MCF 10A (cell line): ENCODE data around the gene GP5. TPM values are rescaled to one million over a fixed set of nuclear protein-coding genes. Genes with fewer than 3 reads are reported as not detected.

Experiments used
- BruUV-seq: library from RNA; stranded (reverse); fragments of 400-500 nt; replicated peaks from 2 replicates; lab custom pipeline; 2021; lab: Mats Ljungman, UMichigan
- CTCF ChIA-PET: fragments of 300-600 bp; sonication (Branson Sonifier 250); formaldehyde crosslinking; extraction: SDS; loops from one replicate; lab custom pipeline; 2021; ENCODE audit warnings: antibody characterized with exemption, inconsistent platforms; lab: Yijun Ruan, JAX
- POLR2A ChIA-PET: fragments of 300-600, 350-650 bp; sonication (Branson Sonifier 250); formaldehyde crosslinking; extraction: SDS; loops from one replicate; lab custom pipeline; 2020; ENCODE audit warnings: antibody characterized with exemption, inconsistent platforms; lab: Yijun Ruan, JAX
- DNase-seq: peaks from one replicate; pipeline ENCODE4 v3.0.0-alpha.2; 2018; ENCODE audit not compliant: unreplicated experiment
- H3K27ac Mint-ChIP-seq: one replicate; pipeline ENCODE4 v1.8.0; 2022; ENCODE audit warnings: mild to moderate bottlenecking, low read depth, mixed read lengths; ENCODE audit not compliant: unreplicated experiment
- H3K27me3 Mint-ChIP-seq: one replicate; pipeline ENCODE4 v1.8.0; 2022; ENCODE audit warnings: mixed read lengths; ENCODE audit not compliant: insufficient read depth, unreplicated experiment
- H3K36me3 Mint-ChIP-seq: one replicate; pipeline ENCODE4 v1.8.0; 2022; ENCODE audit warnings: mild to moderate bottlenecking, moderate library complexity, mixed read lengths; ENCODE audit not compliant: insufficient read depth, unreplicated experiment
- H3K4me1 Mint-ChIP-seq: one replicate; pipeline ENCODE4 v1.8.0; 2022; ENCODE audit warnings: mixed read lengths; ENCODE audit not compliant: insufficient read depth, unreplicated experiment
- H3K4me3 Mint-ChIP-seq: one replicate; pipeline ENCODE4 v1.8.0; 2022; ENCODE audit warnings: mild to moderate bottlenecking, moderate library complexity, mixed read lengths; ENCODE audit not compliant: unreplicated experiment
- H3K9me3 Mint-ChIP-seq: one replicate; pipeline ENCODE4 v1.8.0; 2022; ENCODE audit warnings: mixed read lengths; ENCODE audit not compliant: unreplicated experiment
- intact Hi-C: fragments of 100-400 bp; cut with micrococcal nuclease; formaldehyde crosslinking; loops from 2 replicates; pipeline ENCODE4 v1.14.1; 2022
- total RNA-seq: library from RNA; stranded (reverse); gene quantifications from 2 replicates; pipeline ENCODE4 v1.2.3, GENCODE V29; 2022
- TF ChIP-seq, protein P1 (sequence below): fragments of 200-600 bp; IDR thresholded peaks from one replicate; pipeline ENCODE4 v1.8.0; 2022; ENCODE audit warnings: antibody characterized with exemption, mild to moderate bottlenecking; ENCODE audit not compliant: unreplicated experiment

GP5 gene
- total RNA-seq, 1 experiment from 2014 or later = not detected

DNA sequence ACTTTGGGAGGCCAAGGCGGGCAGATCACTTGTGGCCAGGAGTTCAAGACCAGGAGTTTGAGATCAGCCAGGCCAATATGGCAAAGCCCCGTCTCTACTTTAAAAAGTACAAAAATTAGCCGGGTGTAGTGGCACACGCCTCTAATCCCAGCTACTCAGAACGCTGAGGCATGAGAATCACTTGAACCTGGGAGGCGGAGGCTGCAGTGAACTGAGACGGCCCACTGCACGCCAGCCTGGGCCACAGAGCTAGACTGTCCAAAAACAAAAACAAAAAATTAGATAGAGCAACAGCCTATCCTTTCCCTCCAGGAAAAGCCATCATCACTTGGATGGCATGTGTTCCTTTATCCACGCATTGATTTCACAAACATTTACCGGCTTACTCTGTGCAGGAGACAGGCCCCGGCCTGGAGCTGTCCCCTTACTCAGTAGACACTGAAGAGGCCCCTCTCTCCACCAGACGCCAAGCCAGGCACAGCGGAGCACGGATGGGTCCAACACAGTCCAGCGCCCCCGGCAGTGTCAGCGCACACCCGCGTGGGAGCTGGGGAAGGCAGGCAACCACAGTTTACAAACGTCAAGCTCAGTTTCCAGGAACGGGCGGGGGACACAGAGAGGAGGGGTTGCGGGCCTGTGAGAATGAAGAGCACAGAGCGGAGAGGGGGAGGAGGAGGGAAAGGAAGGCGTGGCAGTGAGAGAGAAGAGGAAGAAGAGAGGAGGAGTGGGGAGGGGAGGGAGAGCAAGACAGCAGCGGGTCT is 3.1 kb downstream of the GP5 start:
- Mint-ChIP-seq H3K27me3 (peaks cover 7% of the 10 kb centered on the region), H3K27ac (no peak overlapping the region), H3K4me1 (no peaks in the 10 kb centered on the region), H3K9me3 (peaks cover 7% of the 10 kb centered on the region), H3K36me3 (peaks cover 6% of the 10 kb centered on the region), H3K4me3 (no peak overlapping the region)
- BruUV-seq = no TSS peak
- ChIA-PET CTCF (interaction anchor here (0.6 to 3.3 kb wide), 5 partner anchors 8 to 1336 kb away, joined by 3 to 16 read pairs (median 6); no protein-coding TSS in a partner anchor), POLR2A (interaction anchor here (1.0 to 1.3 kb wide), 5 partner anchors 8 to 255 kb away, joined by 3 to 4 read pairs (median 3); no protein-coding TSS in a partner anchor)
- intact Hi-C loops = no loop called here
- DNase-seq = no peak
- TF ChIP-seq, protein P1, sequence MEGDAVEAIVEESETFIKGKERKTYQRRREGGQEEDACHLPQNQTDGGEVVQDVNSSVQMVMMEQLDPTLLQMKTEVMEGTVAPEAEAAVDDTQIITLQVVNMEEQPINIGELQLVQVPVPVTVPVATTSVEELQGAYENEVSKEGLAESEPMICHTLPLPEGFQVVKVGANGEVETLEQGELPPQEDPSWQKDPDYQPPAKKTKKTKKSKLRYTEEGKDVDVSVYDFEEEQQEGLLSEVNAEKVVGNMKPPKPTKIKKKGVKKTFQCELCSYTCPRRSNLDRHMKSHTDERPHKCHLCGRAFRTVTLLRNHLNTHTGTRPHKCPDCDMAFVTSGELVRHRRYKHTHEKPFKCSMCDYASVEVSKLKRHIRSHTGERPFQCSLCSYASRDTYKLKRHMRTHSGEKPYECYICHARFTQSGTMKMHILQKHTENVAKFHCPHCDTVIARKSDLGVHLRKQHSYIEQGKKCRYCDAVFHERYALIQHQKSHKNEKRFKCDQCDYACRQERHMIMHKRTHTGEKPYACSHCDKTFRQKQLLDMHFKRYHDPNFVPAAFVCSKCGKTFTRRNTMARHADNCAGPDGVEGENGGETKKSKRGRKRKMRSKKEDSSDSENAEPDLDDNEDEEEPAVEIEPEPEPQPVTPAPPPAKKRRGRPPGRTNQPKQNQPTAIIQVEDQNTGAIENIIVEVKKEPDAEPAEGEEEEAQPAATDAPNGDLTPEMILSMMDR = no peak

DNA sequence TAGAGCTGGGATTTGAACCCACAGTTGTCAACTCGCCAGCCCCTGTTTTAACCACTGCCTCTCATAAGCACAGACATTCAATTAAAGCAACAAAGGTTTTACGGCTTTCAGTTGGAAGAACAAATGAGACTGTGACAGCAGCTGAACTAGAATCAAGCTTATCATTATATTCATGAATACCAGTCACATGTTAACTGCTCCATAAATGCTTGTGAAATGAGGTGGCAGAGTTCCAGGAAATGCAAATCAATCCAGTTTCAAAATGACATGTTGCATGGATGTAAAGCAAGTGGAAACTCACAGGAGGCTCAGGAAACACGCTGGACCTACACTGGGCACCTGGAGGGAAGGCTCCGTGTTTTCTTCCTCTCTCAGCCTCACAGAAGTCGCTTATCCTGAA is 3.9 kb downstream of the GP5 start:
- no peaks in the 10 kb centered on the region for H3K4me1 Mint-ChIP-seq
- ChIA-PET CTCF (interaction anchor here (1.1 to 3.3 kb wide), 4 partner anchors 9 to 61 kb away, joined by 5 to 16 read pairs (median 6); no protein-coding TSS in a partner anchor), POLR2A (interaction anchor here (0.6 to 1.3 kb wide), 5 partner anchors 9 to 770 kb away, joined by 3 to 4 read pairs (median 3); no protein-coding TSS in a partner anchor)
- H3K27ac Mint-ChIP-seq = no peak overlapping the region
- peaks cover 4% of the 10 kb centered on the region for H3K36me3 Mint-ChIP-seq
- peak; percentile 43 for DNase-seq
- H3K9me3 Mint-ChIP-seq = peaks cover 15% of the 10 kb centered on the region
- H3K27me3 Mint-ChIP-seq = peaks cover 14% of the 10 kb centered on the region
- intact Hi-C loops = no loop called here
- no TSS peak for BruUV-seq
- TF ChIP-seq, protein P1 = no peak
- H3K4me3 Mint-ChIP-seq = no peak overlapping the region

GRCh38 chr3:194392576-194392975 is 6.5 kb downstream of the GP5 start:
- CTCF ChIA-PET = interaction anchor here (3.1 kb wide), 1 partner anchor 12 kb away, joined by 16 read pairs; no protein-coding TSS in a partner anchor
- DNase-seq = no peak
- H3K36me3 Mint-ChIP-seq = no peaks in the 10 kb centered on the region
- peaks cover 24% of the 10 kb centered on the region for H3K27me3 Mint-ChIP-seq
- H3K4me3 Mint-ChIP-seq = no peak overlapping the region
- intact Hi-C loops = no loop called here
- no peaks in the 10 kb centered on the region for H3K4me1 Mint-ChIP-seq
- H3K9me3 Mint-ChIP-seq = peaks cover 20% of the 10 kb centered on the region
- TF ChIP-seq, protein P1 = no peak
- POLR2A ChIA-PET = interaction anchor here (0.7 kb wide), 1 partner anchor 40 kb away, joined by 3 read pairs; no protein-coding TSS in a partner anchor
- BruUV-seq = no TSS peak
- no peak overlapping the region for H3K27ac Mint-ChIP-seq

- no peak overlapping the region for H3K27ac Mint-ChIP-seq
- POLR2A ChIA-PET = interaction anchor here (0.7 kb wide), 1 partner anchor 252 kb away, joined by 3 read pairs; no protein-coding TSS in a partner anchor
- intact Hi-C loops = no loop called here
- H3K4me3 Mint-ChIP-seq = no peak overlapping the region
- DNase-seq = no peak
- TF ChIP-seq, protein P1 = no peak
- peaks cover 20% of the 10 kb centered on the region for H3K9me3 Mint-ChIP-seq
- H3K4me1 Mint-ChIP-seq = no peaks in the 10 kb centered on the region
- H3K27me3 Mint-ChIP-seq = peaks cover 24% of the 10 kb centered on the region
- CTCF ChIA-PET = interaction anchor here (1.0 to 3.1 kb wide), 2 partner anchors 14 to 47 kb away, joined by 4 to 16 read pairs; no protein-coding TSS in a partner anchor
- no peaks in the 10 kb centered on the region for H3K36me3 Mint-ChIP-seq
- BruUV-seq = no TSS peak
Measured at GRCh38 chr3:194390835-194391234, 8.2 kb downstream of the GP5 start.
